Activated B cell treated with CpG ODN at 0.5 μM for 24 hours (primary cell): ENCODE results near the gene CCBE1. TPM values are rescaled to one million over a fixed set of nuclear protein-coding genes. Genes with fewer than 3 reads are reported as not detected.

Experiments
- ATAC-seq: fragments of 200-7000 bp; cut with Tn5 transposase; one replicate; pipeline ENCODE4 v1.10.0; 2021; ENCODE audit warnings: low read depth, mild to moderate bottlenecking, moderate library complexity
- CTCF ChIA-PET: fragments of 350-600 bp; sonication (Branson Sonifier 250); formaldehyde crosslinking; loops from one replicate; lab custom pipeline; 2021; ENCODE audit warnings: antibody characterized with exemption; lab: Charles Lee
- POLR2A ChIA-PET: fragments of 350-600 bp; sonication (Branson Sonifier 250); formaldehyde crosslinking; loops from one replicate; lab custom pipeline; 2021; ENCODE audit warnings: antibody characterized with exemption; lab: Charles Lee
- DNase-seq: peaks from one replicate; pipeline ENCODE4 v3.0.0; 2022
- H3K27ac Mint-ChIP-seq: one replicate; pipeline ENCODE4 v1.8.0; 2020; ENCODE audit warnings: mixed read lengths
- H3K27me3 Mint-ChIP-seq: one replicate; pipeline ENCODE4 v1.8.0; 2021; ENCODE audit warnings: mixed read lengths
- H3K36me3 Mint-ChIP-seq: one replicate; pipeline ENCODE4 v1.8.0; 2021; ENCODE audit warnings: low read depth, mixed read lengths
- H3K4me1 Mint-ChIP-seq: one replicate; pipeline ENCODE4 v1.8.0; 2021; ENCODE audit warnings: mixed read lengths
- H3K4me3 Mint-ChIP-seq: one replicate; pipeline ENCODE4 v1.8.0; 2020; ENCODE audit warnings: mild to moderate bottlenecking, mixed read lengths
- H3K9me3 Mint-ChIP-seq: one replicate; pipeline ENCODE4 v1.8.0; 2020; ENCODE audit warnings: mixed read lengths
- CTCF ChIP-seq: fragments of 200-600 bp; IDR thresholded peaks from one replicate; pipeline ENCODE4 v1.8.0; 2022; ENCODE audit warnings: antibody characterized with exemption, mild to moderate bottlenecking
- intact Hi-C: fragments of 100-400 bp; cut with micrococcal nuclease; formaldehyde crosslinking; loops from one replicate; pipeline ENCODE4 v1.15.1; 2024
- total RNA-seq: library from RNA; stranded (reverse); gene quantifications from 2 replicates; pipeline ENCODE4 v1.2.3, GENCODE V29; 2022

Gene CCBE1
- total RNA-seq, 1 donor from 2014 or later, result 0.04 TPM

GRCh38 chr18:59593291-59593717 lies 103.9 kb downstream of the CCBE1 start:
- ATAC-seq (no peak), DNase-seq (no peak)
- H3K27ac Mint-ChIP-seq, result no peak overlapping the region
- POLR2A ChIA-PET, result no interaction called here
- CTCF ChIA-PET, result no interaction called here
- no peak for TF ChIP-seq CTCF
- H3K27me3 Mint-ChIP-seq, result no peaks in the 10 kb centered on the region
- no peaks in the 10 kb centered on the region for H3K9me3 Mint-ChIP-seq
- H3K4me3 Mint-ChIP-seq, result no peak overlapping the region
- intact Hi-C loops, result no loop called here
- no peaks in the 10 kb centered on the region for H3K36me3 Mint-ChIP-seq
- no peaks in the 10 kb centered on the region for H3K4me1 Mint-ChIP-seq

GRCh38 chr18:59592624-59593023 lies 104.6 kb downstream of the CCBE1 start:
- Mint-ChIP-seq H3K9me3 (no peaks in the 10 kb centered on the region), H3K4me1 (no peaks in the 10 kb centered on the region), H3K4me3 (no peak overlapping the region), H3K27me3 (no peaks in the 10 kb centered on the region), H3K27ac (no peak overlapping the region), H3K36me3 (no peaks in the 10 kb centered on the region)
- ChIA-PET CTCF (no interaction called here), POLR2A (no interaction called here)
- TF ChIP-seq CTCF, result no peak
- intact Hi-C loops, result no loop called here
- no peak for ATAC-seq
- no peak for DNase-seq

GRCh38 chr18:59582395-59582794 lies 114.8 kb downstream of the CCBE1 start:
- H3K36me3 Mint-ChIP-seq, result no peaks in the 10 kb centered on the region
- peaks cover 2% of the 10 kb centered on the region for H3K9me3 Mint-ChIP-seq
- H3K27me3 Mint-ChIP-seq, result peaks cover 13% of the 10 kb centered on the region
- DNase-seq (no peak), ATAC-seq (no peak)
- CTCF ChIA-PET, result no interaction called here
- POLR2A ChIA-PET, result no interaction called here
- intact Hi-C loops, result no loop called here
- H3K4me3 Mint-ChIP-seq, result no peak overlapping the region
- H3K27ac Mint-ChIP-seq, result no peak overlapping the region
- no peak for TF ChIP-seq CTCF
- H3K4me1 Mint-ChIP-seq, result no peaks in the 10 kb centered on the region

- H3K4me1 Mint-ChIP-seq, result no peaks in the 10 kb centered on the region
- ATAC-seq, result no peak
Observed at GRCh38 chr18:59579509-59579908, 117.7 kb downstream of the CCBE1 start.

GRCh38 chr18:59577386-59577655 lies 119.9 kb downstream of the CCBE1 start:
- CTCF ChIA-PET, result no interaction called here
- H3K4me1 Mint-ChIP-seq, result no peaks in the 10 kb centered on the region
- no peak overlapping the region for H3K27ac Mint-ChIP-seq
- H3K9me3 Mint-ChIP-seq, result peaks cover 2% of the 10 kb centered on the region
- intact Hi-C loops, result no loop called here
- POLR2A ChIA-PET, result no interaction called here
- ATAC-seq (no peak), DNase-seq (no peak)
- H3K36me3 Mint-ChIP-seq, result no peaks in the 10 kb centered on the region
- H3K4me3 Mint-ChIP-seq, result no peak overlapping the region
- no peak for TF ChIP-seq CTCF
- peaks cover 4% of the 10 kb centered on the region for H3K27me3 Mint-ChIP-seq

More at GRCh38 chr18:59579509-59579908, 117.7 kb downstream of the CCBE1 start:
- no peak for TF ChIP-seq CTCF
- Mint-ChIP-seq H3K9me3 (peaks cover 2% of the 10 kb centered on the region), H3K27me3 (peaks cover 6% of the 10 kb centered on the region), H3K27ac (no peak overlapping the region), H3K4me3 (no peak overlapping the region), H3K36me3 (no peaks in the 10 kb centered on the region)
- intact Hi-C loops, result no loop called here
- no peak for DNase-seq
- ChIA-PET POLR2A (no interaction called here), CTCF (no interaction called here)
